PC-3 (cell line): ENCODE results near the gene PCCA. TPM values are rescaled to one million over a fixed set of nuclear protein-coding genes. Genes with fewer than 3 reads are reported as not detected.

Source experiments
- ATAC-seq: fragments of 200-7000 bp; cut with Tn5 transposase; 2 replicates; pipeline ENCODE4 v1.9.1; 2020; ENCODE audit warnings: mild to moderate bottlenecking, moderate library complexity
- BruUV-seq: library from RNA; stranded (reverse); fragments of 400-500 nt; replicated peaks from 2 replicates; lab custom pipeline; 2021; lab: Mats Ljungman, UMichigan
- CTCF ChIA-PET: fragments of 300-600 bp; sonication (Branson Sonifier 250); formaldehyde crosslinking; loops from one replicate; lab custom pipeline; 2022; ENCODE audit warnings: antibody characterized with exemption; lab: Charles Lee
- POLR2A ChIA-PET: fragments of 300-600 bp; sonication (Branson Sonifier 250); formaldehyde crosslinking; loops from one replicate; lab custom pipeline; 2022; ENCODE audit warnings: antibody characterized with exemption; ENCODE audit not compliant: unreplicated experiment; lab: Charles Lee
- DNase-seq: peaks from one replicate; pipeline ENCODE4 v3.0.0-alpha.2; 2015
- H2AFZ ChIP-seq: fragments of 300-600 bp; sonication (generic); 2 replicates; pipeline ENCODE4 v1.6.0; 2016; ENCODE audit warnings: antibody characterized with exemption, low read length
- H3F3A ChIP-seq: fragments of 300-600 bp; sonication (generic); one replicate; pipeline ENCODE4 v1.6.0; 2017; ENCODE audit warnings: antibody characterized with exemption, low read length, control low read depth, mild to moderate bottlenecking; ENCODE audit not compliant: unreplicated experiment
- H3K27ac ChIP-seq: fragments of 300-600 bp; sonication (generic); 2 replicates; pipeline ENCODE4 v1.5.1; 2016; ENCODE audit warnings: mild to moderate bottlenecking, low read length
- H3K27me3 ChIP-seq: fragments of 300-600 bp; sonication (generic); 2 replicates; pipeline ENCODE4 v1.6.1; 2016; ENCODE audit warnings: low read length, mixed read lengths
- H3K36me3 ChIP-seq: fragments of 300-600 bp; sonication (generic); 2 replicates; pipeline ENCODE4 v1.6.1; 2016; ENCODE audit warnings: low read depth, mixed run types, low read length, mixed read lengths
- H3K4me1 ChIP-seq: fragments of 300-600 bp; sonication (generic); 2 replicates; pipeline ENCODE4 v1.5.1; 2016; ENCODE audit warnings: low read length; ENCODE audit not compliant: insufficient read depth
- H3K4me2 ChIP-seq: fragments of 300-600 bp; sonication (generic); 2 replicates; pipeline ENCODE4 v1.6.0; 2016; ENCODE audit warnings: low read length
- H3K4me3 ChIP-seq: fragments of 300-600 bp; sonication (generic); 2 replicates; pipeline ENCODE4 v1.5.1; 2016; ENCODE audit warnings: mild to moderate bottlenecking, low read length, mixed read lengths
- H3K79me2 ChIP-seq: fragments of 300-600 bp; sonication (generic); 2 replicates; pipeline ENCODE4 v1.6.1; 2017; ENCODE audit warnings: low read length, mixed read lengths
- H3K9ac ChIP-seq: fragments of 300-600 bp; sonication (generic); 2 replicates; pipeline ENCODE4 v1.6.0; 2016; ENCODE audit warnings: mild to moderate bottlenecking, low read length
- H3K9me2 ChIP-seq: fragments of 300-600 bp; sonication (generic); replicated peaks from 2 replicates; pipeline ENCODE4 v1.6.1; 2016; ENCODE audit warnings: mixed run types, low read length, mixed read lengths
- H3K9me3 ChIP-seq: fragments of 300-600 bp; sonication (generic); 2 replicates; pipeline ENCODE4 v1.6.1; 2016; ENCODE audit warnings: low read length, mixed read lengths
- H4K20me1 ChIP-seq: fragments of 300-600 bp; sonication (generic); 2 replicates; pipeline ENCODE4 v1.6.1; 2016; ENCODE audit warnings: low read length, mixed read lengths
- EZH2 ChIP-seq: fragments of 300-600 bp; sonication (generic); IDR thresholded peaks from one replicate; pipeline ENCODE4 v1.6.1; 2017; ENCODE audit warnings: antibody characterized with exemption, mild to moderate bottlenecking, low read length; ENCODE audit not compliant: unreplicated experiment
- EZH2phosphoT487 ChIP-seq: fragments of 300-600 bp; sonication (generic); IDR thresholded peaks from 2 replicates; pipeline ENCODE4 v1.6.1; 2018; ENCODE audit warnings: mild to moderate bottlenecking, antibody characterized with exemption, low read length, borderline replicate concordance
- intact Hi-C: fragments of 100-400 bp; cut with micrococcal nuclease; formaldehyde crosslinking; loops from 2 replicates; pipeline ENCODE4 v1.9.0; 2023
- total RNA-seq: library from RNA; depleted of rRNA; stranded (reverse); fragments of >200 nt; gene quantifications from 2 replicates; pipeline ENCODE4 v1.2.3, GENCODE V29; 2014
- TF ChIP-seq, protein P1 (sequence below): fragments of 300-600 bp; sonication (generic); conservative IDR thresholded peaks from 2 replicates; pipeline ENCODE4 v1.5.1; 2017; ENCODE audit warnings: antibody characterized with exemption, low read depth, mild to moderate bottlenecking, low read length

The PCCA gene
- total RNA-seq, 1 experiment from 2014 or later = 10.5 TPM

DNA sequence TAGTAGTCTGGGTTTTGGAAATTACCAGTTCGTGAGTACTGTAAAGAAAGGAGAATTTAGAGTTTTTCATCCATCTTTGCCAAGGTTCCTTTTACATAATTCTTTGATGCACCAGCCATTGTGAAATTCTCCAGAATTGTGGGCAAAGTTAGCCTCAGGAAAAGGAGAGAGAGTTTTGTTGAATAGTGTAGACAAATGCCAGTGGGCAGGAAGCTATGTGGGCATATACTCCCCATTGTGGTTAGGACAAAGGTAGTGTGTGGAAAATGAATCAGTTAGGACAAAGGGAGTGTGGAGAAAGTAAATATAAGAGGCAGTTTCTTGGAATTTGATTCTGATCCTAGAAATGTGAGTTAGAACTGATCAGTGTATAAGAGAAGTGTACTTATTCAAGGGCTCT, 67.9 kb downstream of the PCCA start:
- no peaks in the 10 kb centered on the region for H3K9me2 ChIP-seq
- H3K4me2 ChIP-seq = peak overlapping the region; percentile 52
- no peaks in the 10 kb centered on the region for H3K27me3 ChIP-seq
- peaks cover 18% of the 10 kb centered on the region for H3K4me1 ChIP-seq
- peak; percentile 82 for DNase-seq
- no peaks in the 10 kb centered on the region for H3K9me3 ChIP-seq
- H3K9ac ChIP-seq = no peak overlapping the region; the same call in 1 of the 2 replicates
- BruUV-seq = no TSS peak
- no peaks in the 10 kb centered on the region for H3F3A ChIP-seq
- TF ChIP-seq, protein P1, sequence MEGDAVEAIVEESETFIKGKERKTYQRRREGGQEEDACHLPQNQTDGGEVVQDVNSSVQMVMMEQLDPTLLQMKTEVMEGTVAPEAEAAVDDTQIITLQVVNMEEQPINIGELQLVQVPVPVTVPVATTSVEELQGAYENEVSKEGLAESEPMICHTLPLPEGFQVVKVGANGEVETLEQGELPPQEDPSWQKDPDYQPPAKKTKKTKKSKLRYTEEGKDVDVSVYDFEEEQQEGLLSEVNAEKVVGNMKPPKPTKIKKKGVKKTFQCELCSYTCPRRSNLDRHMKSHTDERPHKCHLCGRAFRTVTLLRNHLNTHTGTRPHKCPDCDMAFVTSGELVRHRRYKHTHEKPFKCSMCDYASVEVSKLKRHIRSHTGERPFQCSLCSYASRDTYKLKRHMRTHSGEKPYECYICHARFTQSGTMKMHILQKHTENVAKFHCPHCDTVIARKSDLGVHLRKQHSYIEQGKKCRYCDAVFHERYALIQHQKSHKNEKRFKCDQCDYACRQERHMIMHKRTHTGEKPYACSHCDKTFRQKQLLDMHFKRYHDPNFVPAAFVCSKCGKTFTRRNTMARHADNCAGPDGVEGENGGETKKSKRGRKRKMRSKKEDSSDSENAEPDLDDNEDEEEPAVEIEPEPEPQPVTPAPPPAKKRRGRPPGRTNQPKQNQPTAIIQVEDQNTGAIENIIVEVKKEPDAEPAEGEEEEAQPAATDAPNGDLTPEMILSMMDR = no peak
- no peak overlapping the region for H2AFZ ChIP-seq
- H3K36me3 ChIP-seq = no peaks in the 10 kb centered on the region
- H3K4me3 ChIP-seq = peak overlapping the region; percentile 18; the same call in 1 of the 2 replicates
- POLR2A ChIA-PET = no interaction called here
- H3K27ac ChIP-seq = peak overlapping the region; percentile 56
- H4K20me1 ChIP-seq = no peaks in the 10 kb centered on the region
- intact Hi-C loops = loop anchor here (5.0 kb wide), 1 partner anchor 114 kb away; no protein-coding TSS in a partner anchor
- ATAC-seq = peak; percentile 100
- H3K79me2 ChIP-seq = no peaks in the 10 kb centered on the region
- CTCF ChIA-PET = no interaction called here

DNA sequence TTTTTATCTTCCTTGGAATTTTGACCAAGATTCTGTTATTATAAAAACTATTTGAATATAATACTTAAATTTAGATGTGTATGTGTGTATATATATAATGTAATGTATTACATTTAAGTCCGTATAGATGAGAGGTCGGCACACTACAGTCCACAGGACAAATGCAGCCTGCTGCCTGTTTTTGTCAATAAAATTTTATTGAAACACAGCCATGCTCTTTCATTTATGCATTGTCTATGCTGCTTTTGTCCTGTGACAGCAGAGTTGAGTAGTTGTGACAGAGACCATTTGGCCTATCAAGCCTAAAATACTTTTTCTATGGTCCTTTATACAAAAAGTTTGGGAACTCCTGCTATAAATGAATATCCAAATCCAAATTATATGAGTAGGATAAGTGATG, 69.7 kb downstream of the PCCA start:
- BruUV-seq = no TSS peak
- Histone ChIP-seq H3K9me2 (no peaks in the 10 kb centered on the region), H3K9me3 (no peaks in the 10 kb centered on the region), H3K36me3 (no peaks in the 10 kb centered on the region), H3K27ac (no peak overlapping the region), H4K20me1 (no peaks in the 10 kb centered on the region), H3K4me2 (no peak overlapping the region), H3F3A (no peaks in the 10 kb centered on the region), H3K4me1 (peaks cover 18% of the 10 kb centered on the region), H2AFZ (no peak overlapping the region), H3K27me3 (no peaks in the 10 kb centered on the region), H3K4me3 (no peak overlapping the region), H3K9ac (no peak overlapping the region), H3K79me2 (no peaks in the 10 kb centered on the region)
- no peak for ATAC-seq
- TF ChIP-seq EZH2phosphoT487 = no peak
- no peak for TF ChIP-seq EZH2
- TF ChIP-seq, protein P1 = no peak
- intact Hi-C loops = loop anchor here (5.0 kb wide), 1 partner anchor 116 kb away; no protein-coding TSS in a partner anchor
- POLR2A ChIA-PET = no interaction called here
- CTCF ChIA-PET = no interaction called here
- DNase-seq = no peak

DNA sequence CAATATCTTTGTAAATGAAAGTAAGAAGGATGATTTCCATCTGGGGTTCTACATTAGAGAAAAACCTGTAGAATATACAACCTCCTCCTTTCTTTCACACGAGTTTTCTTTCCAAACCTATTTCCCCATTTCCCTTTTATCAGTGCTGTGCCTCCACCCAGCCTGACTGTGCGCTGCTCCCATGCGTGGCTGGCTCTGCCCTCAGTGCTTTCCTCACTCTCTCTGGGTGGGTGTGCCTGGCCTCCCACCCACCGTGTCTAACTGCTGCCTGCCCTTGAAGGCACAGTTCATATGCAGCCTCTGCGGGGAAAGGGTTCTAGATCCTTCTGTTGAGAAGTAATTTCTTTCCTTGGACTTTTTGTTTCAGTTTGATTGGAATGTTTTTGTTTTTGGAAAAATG, 70.7 kb downstream of the PCCA start:
- DNase-seq = no peak
- Histone ChIP-seq H3K79me2 (no peaks in the 10 kb centered on the region), H3K27ac (no peak overlapping the region), H3K9me3 (no peaks in the 10 kb centered on the region), H3K9me2 (no peaks in the 10 kb centered on the region), H3K4me2 (no peak overlapping the region), H3K4me3 (no peak overlapping the region), H3K4me1 (peaks cover 18% of the 10 kb centered on the region), H3F3A (no peaks in the 10 kb centered on the region), H3K27me3 (no peaks in the 10 kb centered on the region), H3K36me3 (no peaks in the 10 kb centered on the region), H4K20me1 (no peaks in the 10 kb centered on the region), H2AFZ (no peak overlapping the region), H3K9ac (no peak overlapping the region)
- intact Hi-C loops = loop anchor here (5.0 kb wide), 1 partner anchor 117 kb away; no protein-coding TSS in a partner anchor
- TF ChIP-seq EZH2phosphoT487 = no peak
- TF ChIP-seq, protein P1 = no peak
- no peak for TF ChIP-seq EZH2
- ChIA-PET POLR2A (no interaction called here), CTCF (no interaction called here)
- BruUV-seq = no TSS peak
- no peak for ATAC-seq
